GM21381 (cell line): ENCODE results near the gene ADAMTS17.

Experiments used
- ATAC-seq: cut with Tn5 transposase; IDR thresholded peaks from one replicate; pipeline ENCODE4 v1.9.1; 2021; ENCODE audit warnings: mild to moderate bottlenecking, moderate library complexity; ENCODE audit not compliant: unreplicated experiment

The ADAMTS17 gene

GRCh38 chr15:100278596-100279380 is 63.0 kb downstream of the ADAMTS17 start:
- ATAC-seq, result no peak

DNA sequence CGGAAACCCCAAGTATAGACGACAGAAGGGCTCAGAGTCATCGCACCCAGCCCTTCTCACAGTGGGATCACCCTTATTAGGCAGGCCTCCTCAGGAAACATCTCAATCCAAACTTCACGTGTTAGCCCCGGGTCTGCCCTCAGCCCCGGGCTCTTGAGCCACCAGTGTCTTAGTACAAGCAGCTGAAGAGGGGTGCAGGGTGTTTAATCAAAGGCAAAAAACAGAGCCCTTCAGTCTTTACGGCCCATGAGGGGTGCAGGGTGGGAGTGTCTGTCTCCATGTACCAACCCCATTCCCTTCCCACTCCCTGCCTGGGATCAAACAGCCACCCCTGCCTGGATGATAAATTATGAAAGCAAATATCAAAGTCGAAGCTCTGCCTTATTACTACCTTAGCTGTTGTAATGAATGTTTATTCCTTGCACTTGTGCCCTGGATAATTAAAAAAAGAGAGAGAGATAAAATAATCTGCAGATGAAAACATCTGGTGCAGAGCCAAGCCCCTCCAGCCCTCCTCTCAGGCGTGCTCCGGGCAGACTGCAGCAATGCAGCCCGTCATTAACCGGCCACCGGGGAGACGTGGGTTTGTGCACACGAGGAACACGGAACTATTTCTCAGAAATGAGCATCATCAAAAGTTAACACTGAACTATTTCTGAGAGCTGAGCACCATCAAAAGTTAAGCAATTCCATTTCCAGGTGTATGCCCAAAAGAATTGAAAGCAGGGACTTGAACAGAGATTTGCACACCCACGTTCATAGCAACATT is 64.5 kb downstream of the ADAMTS17 start:
- no peak for ATAC-seq

DNA sequence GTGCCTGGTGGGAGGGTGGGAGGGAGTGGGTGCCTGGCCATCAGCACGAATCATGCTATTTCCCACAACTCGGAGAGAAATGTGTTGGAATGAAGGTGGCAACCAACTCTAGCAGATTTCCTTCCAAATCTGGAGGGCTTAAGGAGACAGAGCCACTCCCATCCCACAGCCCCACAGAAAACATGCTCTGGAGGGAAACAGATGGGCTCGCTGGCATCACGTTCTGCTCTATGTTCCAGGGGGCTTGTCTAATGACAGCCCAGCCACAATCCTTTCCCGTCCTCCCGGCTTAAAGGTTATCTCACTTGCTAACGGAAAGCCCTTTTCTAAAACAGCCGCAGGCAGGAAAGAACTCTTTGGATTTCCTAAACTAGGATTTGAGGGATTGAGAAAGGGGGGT is 65.3 kb downstream of the ADAMTS17 start:
- ATAC-seq, result no peak

- ATAC-seq, result no peak
Measured at GRCh38 chr15:100275641-100276040, 66.1 kb downstream of the ADAMTS17 start.

GRCh38 chr15:100269831-100270230 is 71.9 kb downstream of the ADAMTS17 start:
- no peak for ATAC-seq

- no peak for ATAC-seq
Measured at GRCh38 chr15:100266166-100266565, 75.6 kb downstream of the ADAMTS17 start.

- ATAC-seq, result no peak
Measured at GRCh38 chr15:100265641-100266035, 76.1 kb downstream of the ADAMTS17 start.

- no peak for ATAC-seq
Measured at GRCh38 chr15:100264994-100265640, 76.7 kb downstream of the ADAMTS17 start.

DNA sequence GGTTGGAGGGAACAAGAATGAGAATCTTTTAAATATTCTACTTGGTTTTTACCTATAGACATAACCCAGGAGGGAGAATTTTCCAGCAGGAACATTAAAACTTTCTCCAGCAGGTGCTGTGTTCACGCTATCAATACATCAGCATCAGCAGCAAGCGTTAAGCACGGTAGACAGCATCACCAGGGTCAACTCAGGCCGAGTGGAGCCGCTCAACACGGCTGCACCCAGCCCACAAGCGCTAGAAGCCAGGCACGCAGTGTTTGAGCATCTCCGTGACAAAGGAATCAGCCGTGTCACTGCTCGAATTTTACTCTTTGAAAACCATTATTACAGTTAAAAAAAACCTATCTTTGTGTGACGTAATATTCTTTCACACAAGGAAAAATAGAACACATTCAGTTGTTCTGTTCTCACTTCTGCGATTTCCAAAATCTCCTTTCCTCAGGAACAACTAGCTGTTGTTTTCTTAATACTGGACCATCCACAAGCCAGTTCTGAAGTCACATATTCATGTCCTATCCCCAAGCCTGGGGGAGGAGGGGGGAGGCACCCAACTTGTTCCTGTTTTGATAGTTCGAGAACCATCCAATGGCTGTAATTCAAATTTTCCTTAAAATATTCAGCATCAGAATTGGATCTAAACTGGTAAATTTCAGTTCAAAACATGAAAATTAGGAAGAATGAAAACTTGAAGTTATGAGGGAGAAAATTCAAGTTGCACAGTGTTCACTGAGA is 77.9 kb downstream of the ADAMTS17 start:
- ATAC-seq, result no peak

GRCh38 chr15:100263031-100263430 is 78.7 kb downstream of the ADAMTS17 start:
- no peak for ATAC-seq

DNA sequence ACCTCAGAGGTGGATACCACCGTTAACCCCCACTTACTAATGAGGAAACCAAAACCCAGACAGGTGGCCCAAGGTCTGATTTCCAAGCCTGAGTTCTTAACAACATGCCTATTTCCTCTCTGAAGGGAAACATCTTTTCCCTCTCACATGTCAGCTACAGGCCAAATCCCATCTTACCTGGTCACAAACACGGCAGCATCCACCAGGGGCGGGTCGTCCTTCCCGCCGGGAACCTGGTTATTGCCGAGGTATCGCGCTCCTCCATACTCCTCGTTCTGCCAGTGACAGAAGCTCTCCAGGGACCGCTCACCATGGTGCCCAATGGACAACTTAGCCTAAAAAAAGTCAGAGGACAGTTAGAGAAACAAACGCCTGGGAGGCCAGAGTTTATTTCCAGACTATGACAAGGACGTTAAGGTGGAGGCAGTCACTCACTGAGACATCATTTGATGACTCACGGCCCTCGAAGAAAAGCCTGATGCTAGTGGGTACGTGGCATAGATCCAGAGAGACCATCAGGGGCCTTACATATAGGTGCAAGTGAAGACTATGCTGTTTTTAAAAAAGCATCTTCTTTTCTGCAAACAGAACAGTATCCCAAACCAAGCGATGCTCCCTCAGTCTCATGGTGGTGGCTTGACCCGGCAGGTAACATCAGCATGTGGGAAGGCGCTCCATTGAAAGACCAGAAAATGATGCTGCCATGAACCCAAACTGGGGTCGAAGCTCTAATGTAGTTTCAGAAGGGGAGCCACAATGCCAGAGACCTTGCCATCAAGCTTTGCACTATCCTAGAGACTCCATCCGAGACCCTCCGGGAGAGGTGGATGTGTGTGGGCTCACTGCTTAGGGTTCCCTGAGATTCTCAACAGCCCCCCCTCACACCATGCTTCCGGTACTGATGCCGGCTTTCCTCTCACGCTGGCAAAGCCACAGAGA is 80.2 kb downstream of the ADAMTS17 start:
- ATAC-seq, result no peak

GRCh38 chr15:100259266-100259665 is 82.5 kb downstream of the ADAMTS17 start:
- ATAC-seq, result no peak

DNA sequence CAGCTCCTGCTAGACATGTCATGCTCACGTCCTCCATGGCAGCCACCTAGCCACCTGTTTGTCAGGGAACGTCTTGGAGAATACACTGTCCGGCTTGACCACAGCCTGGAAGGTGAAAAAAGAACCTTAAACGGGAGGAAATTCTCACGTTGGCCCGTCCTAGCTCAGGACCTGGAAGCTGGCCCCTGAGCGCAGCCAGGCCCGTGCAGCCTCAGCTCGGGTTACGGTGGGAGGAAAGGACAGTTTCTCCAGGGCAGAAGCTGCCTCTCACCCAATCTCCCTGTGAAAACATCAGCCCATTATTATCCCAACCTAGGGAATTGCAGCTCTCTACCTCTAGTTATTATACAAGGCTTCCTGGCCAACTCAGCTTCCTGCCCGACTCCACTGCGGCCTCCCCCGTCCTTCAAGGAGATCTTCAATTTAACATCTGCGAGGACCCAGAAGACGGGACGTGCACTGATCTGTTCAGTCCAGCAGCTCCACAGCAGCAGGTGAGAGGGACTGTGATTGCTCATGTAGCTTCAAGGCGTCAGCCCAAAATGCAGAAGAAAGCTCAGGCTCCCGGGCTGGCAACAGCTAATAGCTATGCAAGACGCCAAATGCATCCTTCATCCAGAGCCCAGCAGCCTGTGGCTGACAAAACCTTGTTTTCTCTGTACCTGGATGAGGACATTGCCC is 84.7 kb downstream of the ADAMTS17 start:
- no peak for ATAC-seq

- no peak for ATAC-seq
Measured at GRCh38 chr15:100256101-100256969, 85.4 kb downstream of the ADAMTS17 start.

GRCh38 chr15:100255644-100256043 is 86.1 kb downstream of the ADAMTS17 start:
- no peak for ATAC-seq

DNA sequence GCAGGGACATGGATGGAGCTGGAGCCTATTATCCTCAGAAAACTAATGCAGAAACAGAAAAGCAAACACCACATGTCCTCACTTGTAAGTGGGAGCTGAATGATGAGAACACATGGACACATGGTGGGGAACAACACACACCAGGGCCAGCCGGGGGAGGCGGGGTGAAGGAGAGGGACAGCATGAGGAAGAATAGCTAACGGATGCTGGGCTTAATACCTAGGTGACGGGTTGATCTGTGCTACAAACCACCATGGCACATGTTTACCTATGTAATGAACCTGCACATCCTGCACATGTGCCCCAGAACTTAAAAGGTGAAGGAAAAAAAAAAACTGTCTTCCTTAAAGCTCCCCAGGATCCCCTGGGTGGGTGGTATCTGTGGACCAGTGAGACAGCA is 87.1 kb downstream of the ADAMTS17 start:
- ATAC-seq, result no peak

DNA sequence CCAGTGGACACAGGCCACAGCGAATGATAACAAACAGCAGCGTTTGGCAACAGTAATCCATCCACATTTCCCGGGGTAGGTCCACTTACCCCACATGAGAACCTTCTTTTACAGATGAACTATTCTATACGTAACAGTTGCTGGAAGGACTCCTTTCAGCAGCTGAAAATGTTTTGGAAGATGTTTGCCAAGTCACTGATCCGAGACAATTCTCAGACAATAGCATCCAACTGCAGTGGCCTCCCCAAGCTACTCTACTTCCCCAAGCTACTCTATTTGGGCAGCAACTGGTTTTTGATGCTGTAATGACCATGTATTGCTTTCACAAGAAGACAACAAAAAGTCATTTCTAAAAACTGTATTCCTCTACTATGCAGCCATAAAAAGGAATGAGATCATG is 87.5 kb downstream of the ADAMTS17 start:
- no peak for ATAC-seq

GRCh38 chr15:100253640-100254039 is 88.1 kb downstream of the ADAMTS17 start:
- ATAC-seq, result no peak
